ENCODE results near the gene TBC1D24.
A peak's percentile ranks its signal among the peaks of the same experiment; 100 is the strongest.

TBC1D24 gene

GRCh38 chr16:2508722-2509400 is 33.9 kb downstream of the TBC1D24 start:
- Histone ChIP-seq H3K4me3 (ENCODE audit: low read depth, low read length) (no peak overlapping the region), H3K9ac (no peak overlapping the region), H3K27me3 (ENCODE audit: control insufficient read depth, insufficient read depth, low read length) (no peaks in the 10 kb centered on the region), H2AFZ (no peak overlapping the region), H3K9me3 (ENCODE audit: control insufficient read depth, low read length) (no peaks in the 10 kb centered on the region), H3K27ac (no peak overlapping the region), H3K4me2 (ENCODE audit: low read length) (no peak overlapping the region), H3K4me1 (peaks cover 18% of the 10 kb centered on the region), H3K36me3 (ENCODE audit: control insufficient read depth, insufficient read depth, low read length) (no peaks in the 10 kb centered on the region), H3K79me2 (no peaks in the 10 kb centered on the region)
- no peak for TF ChIP-seq CTCF (IDR thresholded peaks at IDR 0.05)

- Histone ChIP-seq H3K4me2 (ENCODE audit: low read length) (no peak overlapping the region), H3K36me3 (ENCODE audit: control insufficient read depth, insufficient read depth, low read length) (no peaks in the 10 kb centered on the region), H3K79me2 (peaks cover 21% of the 10 kb centered on the region), H3K4me1 (peaks cover 29% of the 10 kb centered on the region), H3K27me3 (ENCODE audit: control insufficient read depth, insufficient read depth, low read length) (no peaks in the 10 kb centered on the region), H3K9me3 (ENCODE audit: control insufficient read depth, low read length) (no peaks in the 10 kb centered on the region), H3K9ac (no peak overlapping the region), H3K4me3 (ENCODE audit: low read depth, low read length) (no peak overlapping the region), H2AFZ (no peak overlapping the region), H3K27ac (peak overlapping the region; percentile 99)
- TF ChIP-seq CTCF (IDR thresholded peaks at IDR 0.05), result no peak
These were observed 36.3 kb downstream of the TBC1D24 start for GRCh38 chr16:2511128-2511800.

DNA sequence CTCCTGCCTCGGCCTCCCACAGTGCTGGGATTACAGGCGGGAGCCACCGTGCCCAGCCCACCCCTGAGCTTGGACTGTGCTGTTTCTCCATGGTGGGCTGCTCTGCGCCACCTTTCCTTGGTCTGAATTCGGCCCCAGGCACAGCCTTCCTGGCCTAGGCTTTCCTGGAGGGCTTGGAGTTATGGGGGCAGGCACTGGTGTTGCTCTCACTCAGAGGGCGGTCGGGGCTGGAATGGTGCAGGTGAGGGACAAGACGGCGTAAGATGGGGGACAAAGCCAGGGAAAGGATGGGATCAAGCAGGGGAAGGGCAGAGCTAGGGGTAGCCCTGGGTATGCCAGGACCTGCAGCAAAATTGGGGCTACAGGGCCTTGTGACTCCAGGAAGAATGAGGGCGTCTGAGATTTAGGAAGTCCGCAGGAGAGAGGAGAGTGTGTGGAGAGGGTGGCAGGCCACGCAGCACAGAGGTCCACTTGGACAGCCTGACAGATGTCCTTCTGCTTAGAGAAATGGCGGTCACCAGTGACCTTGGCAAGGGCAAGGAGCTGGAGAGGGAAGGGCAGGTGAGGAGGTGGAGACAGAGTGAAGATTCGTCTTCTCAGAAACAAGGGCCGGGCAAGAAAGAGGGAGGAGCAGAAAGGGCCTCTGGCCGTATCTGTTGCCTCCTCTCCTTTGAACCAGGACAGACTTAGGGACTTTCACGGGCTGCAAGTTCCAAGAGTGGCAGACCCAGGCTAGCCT is 37.2 kb downstream of the TBC1D24 start:
- Histone ChIP-seq H3K9me3 (ENCODE audit: control insufficient read depth, low read length) (no peaks in the 10 kb centered on the region), H2AFZ (peak overlapping the region; percentile 92), H3K4me3 (ENCODE audit: low read depth, low read length) (peak overlapping the region; percentile 72), H3K27me3 (ENCODE audit: control insufficient read depth, insufficient read depth, low read length) (no peaks in the 10 kb centered on the region), H3K4me1 (peaks cover 38% of the 10 kb centered on the region), H3K36me3 (ENCODE audit: control insufficient read depth, insufficient read depth, low read length) (no peaks in the 10 kb centered on the region), H3K4me2 (ENCODE audit: low read length) (peak overlapping the region; percentile 98), H3K9ac (no peak overlapping the region), H3K27ac (peak overlapping the region; percentile 99), H3K79me2 (peaks cover 30% of the 10 kb centered on the region)
- no peak for TF ChIP-seq CTCF (IDR thresholded peaks at IDR 0.05)

DNA sequence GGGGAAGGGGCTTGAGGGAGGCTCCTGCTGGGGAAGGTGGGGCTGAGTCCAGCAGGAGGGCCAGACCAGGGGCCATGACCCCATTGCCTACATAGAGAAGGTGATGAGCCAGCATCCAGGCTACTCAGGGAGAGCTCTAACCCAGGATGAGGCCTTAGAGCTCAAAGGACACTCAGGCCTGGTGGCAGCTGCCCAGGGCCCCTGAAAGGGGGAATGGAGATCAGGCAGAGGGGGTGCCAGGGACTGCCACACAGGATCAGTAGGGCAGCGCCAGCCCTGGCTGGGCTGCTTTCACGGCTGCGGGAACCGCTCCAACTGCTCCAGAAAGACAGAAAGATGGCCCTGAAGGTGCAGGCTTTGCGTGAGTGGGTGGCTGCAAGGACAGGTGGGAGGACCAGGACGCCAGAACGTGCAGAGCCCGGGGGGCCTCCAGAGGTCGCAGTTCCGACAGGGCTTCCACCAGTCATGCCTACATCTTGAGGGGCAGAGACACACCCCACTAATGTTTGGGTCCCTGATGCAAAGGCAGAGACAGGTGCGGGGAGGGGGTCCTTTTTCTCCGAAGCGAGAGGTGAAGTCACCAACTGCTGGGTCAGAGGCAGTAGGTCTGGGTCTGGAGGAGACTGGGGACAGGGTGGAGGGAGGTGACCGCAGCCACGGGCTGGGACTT is 37.9 kb downstream of the TBC1D24 start:
- H3K4me2 ChIP-seq (ENCODE audit: low read length), result peak overlapping the region; percentile 98
- no peaks in the 10 kb centered on the region for H3K36me3 ChIP-seq (ENCODE audit: control insufficient read depth, insufficient read depth, low read length)
- no peaks in the 10 kb centered on the region for H3K9me3 ChIP-seq (ENCODE audit: control insufficient read depth, low read length)
- peaks cover 37% of the 10 kb centered on the region for H3K79me2 ChIP-seq
- H3K27me3 ChIP-seq (ENCODE audit: control insufficient read depth, insufficient read depth, low read length), result no peaks in the 10 kb centered on the region
- H3K4me3 ChIP-seq (ENCODE audit: low read depth, low read length), result peak overlapping the region; percentile 72
- peak overlapping the region; percentile 92 for H2AFZ ChIP-seq
- H3K4me1 ChIP-seq, result peaks cover 43% of the 10 kb centered on the region
- TF ChIP-seq CTCF (IDR thresholded peaks at IDR 0.05), result peak; percentile 22
- H3K27ac ChIP-seq, result peak overlapping the region; percentile 99
- H3K9ac ChIP-seq, result peak overlapping the region; percentile 78

Measured in parathyroid adenoma (tissue), 2 donors.